HG02852 (cell line): ENCODE data around the gene KIF1A.
"Not testable (repeated sequence)": the region's sequence is repeated elsewhere in the genome, so short reads cannot be mapped to it uniquely, and the experiment has no call there.

Experiments
- ATAC-seq: cut with Tn5 transposase; IDR thresholded peaks from one replicate; pipeline ENCODE4 v1.9.1; 2021; ENCODE audit warnings: mild to moderate bottlenecking, moderate library complexity; ENCODE audit not compliant: unreplicated experiment

Gene KIF1A

DNA sequence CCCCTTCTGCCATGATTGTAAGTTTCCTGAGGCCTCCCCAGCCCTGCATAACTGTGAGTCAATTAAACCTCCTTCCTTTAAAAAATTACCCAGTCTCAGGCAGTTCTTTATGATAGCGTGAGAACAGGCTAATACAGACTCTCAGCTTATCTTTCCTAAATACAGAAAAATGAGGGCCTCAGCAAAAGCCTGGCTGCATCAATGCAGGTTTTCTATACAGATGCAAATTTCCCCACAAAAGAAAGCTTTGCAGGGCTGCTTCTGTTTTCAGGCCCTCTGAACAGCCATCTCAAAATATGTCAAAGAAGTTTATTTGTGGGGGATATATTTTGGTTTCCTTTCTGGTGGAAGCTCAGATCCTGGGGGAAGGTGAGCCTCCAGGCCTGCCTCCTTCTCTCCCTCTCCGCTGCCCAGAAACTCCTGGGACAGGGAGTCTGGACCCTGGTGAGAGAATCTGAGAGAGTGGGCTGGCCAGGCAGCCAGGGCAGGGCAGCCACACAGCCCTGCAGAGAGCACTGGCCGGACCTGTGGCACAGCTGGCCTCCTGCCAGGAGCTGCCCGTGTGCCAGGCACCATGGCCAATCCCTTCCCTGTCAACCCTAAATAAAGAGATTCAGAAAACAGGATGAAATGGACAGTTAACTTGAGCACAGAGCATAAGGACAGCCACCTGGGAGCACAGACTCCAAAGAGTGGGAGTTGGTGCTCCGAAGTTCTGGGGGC, 27.0 kb upstream of the KIF1A start:
- no peak for ATAC-seq

DNA sequence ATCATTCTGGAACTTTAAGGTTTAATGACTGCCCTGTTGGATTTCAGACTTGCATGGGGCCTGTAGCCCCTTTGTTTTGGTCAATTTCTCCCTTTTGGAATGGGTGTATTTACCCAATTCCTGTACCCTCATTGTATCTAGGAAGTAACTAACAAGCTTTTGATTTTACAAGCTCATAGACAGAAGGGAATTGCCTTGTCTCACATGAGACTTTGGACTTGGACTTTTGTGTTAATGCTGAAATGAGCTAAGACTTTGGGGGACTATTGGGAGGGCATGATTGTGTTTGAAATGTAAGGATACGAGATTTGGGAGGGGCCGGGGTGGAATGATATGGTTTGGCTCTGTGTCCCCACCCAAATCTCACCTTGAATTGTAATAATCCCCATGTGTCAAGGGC, 26.3 kb upstream of the KIF1A start:
- not testable (repeated sequence) for ATAC-seq

DNA sequence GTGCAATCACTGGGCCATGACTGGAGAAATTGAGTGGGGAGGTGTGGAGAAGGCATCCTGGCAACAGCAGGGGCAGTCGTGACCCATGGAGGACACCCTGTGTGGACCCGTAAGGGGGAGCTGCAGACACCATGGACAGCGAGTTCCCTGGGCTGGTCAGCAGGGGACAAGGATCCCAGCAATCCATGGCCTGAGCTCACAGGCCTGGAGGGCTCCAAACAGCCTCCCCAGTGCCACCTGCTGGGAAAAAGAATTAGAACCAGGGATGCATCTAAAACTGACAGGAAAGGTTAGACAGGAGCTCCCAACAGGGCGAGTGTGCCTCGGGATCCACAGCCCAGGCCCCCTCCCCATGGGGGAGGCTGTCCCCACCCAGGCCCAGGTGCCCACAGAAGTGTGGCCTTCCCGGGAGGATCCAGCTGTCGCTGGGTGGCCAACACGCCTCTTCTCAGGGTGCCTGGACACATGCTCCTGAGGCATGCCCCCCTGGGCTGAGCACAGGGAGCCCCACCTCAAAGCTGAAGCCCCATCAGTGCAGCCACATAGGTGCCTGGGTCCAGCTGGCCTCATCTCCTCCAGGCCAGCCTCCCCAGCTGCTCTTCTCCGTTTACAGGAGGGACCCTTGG, 20.5 kb upstream of the KIF1A start:
- ATAC-seq = no peak

DNA sequence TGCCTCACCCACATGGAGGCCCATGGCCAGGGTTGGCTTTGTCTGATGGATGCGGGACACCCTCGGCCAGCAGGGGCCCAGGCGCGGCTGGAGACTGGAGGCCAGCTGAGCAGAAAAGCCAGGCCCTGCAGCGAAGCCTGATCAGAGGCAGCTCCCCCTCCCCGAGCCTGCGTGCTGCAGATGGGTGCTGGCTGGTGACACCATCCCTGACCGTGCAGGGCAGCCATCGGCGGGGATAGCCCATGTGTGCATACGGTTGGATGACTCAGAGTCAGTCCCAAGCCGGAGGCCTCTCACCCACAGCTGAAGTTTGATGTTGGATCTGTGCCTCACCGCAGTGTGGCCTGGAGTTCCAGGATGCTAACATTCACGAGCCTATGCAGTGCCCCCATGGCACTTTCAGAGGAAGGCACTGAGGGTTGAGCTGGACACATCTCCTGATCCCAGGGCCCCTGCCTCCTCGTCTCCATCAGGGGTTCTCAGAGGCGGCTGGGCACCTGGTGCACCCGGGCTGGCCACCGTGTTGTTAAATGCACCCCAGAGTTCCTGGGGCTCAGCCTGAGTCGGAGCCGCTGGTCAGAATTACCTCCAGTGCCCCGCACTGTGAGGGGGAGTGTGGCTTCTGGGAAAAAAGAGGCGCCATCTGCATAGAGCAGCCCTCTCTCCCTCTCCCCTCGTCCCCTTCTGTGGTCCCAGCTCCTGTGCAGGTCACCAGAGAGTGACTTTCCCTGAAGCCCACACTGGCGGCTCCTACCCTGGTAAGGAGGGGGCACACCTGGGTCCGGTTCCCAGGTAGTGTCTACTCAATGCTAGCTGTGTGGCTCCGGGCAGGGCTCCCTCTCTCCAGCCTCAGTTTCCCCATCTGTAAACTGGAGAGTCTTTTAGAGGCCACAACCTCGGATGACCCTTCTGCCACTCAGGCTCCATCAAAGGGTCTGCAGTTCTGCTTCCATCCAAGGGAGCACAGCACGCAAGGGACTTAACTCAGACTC, 19.4 kb upstream of the KIF1A start:
- ATAC-seq = no peak

DNA sequence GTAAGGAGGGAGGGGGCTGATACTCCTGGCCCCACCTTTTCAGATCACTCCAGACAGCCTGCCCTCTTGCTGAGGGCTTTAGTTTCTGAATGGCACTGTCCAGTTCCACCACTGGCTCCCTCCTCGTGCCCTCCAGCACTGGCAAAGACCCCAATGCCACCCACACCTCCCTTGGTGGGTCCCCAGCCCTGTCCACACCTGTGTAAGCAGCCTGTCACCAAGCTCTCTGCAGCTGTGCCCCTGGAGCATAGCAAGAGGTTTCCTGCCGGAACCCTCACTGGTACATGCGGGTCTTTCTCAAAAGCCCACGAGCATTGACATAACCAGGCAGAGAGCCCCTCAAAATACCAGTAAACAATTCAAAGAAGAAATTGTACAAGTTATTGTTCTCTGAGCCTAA, 17.6 kb upstream of the KIF1A start:
- ATAC-seq = no peak

DNA sequence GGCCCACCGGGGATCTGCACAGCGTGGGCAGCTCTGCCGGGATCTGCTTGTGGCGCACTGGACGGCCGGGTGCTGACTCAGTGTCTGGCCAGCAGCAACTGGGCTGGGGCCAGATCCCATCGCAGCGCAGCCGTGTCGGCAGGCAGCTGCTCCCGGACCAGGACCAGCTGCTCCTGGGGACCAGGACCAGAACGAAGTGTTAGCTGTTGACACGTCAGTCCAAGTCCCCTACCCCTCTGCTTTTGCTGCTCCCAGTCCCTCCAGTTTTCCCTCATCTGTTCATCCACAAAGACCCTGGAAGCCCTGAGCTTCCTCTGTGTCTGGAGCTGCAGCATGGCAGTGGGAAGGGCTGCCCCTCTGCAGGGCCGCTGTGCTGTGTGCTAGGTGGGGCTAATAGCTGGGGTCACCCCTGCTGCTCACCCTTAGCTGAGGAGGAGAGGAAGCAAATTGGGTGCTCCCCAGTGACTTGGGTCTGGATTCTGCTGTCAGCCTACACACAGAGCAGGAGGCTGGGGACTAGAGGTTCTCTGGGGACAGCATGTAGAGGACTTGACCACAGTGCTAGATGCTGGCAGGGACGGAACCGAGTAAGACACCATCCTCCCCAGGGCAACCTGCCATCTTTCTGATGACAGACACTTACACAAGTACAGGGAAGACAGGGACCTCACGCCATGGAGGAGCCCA, 16.9 kb upstream of the KIF1A start:
- no peak for ATAC-seq

DNA sequence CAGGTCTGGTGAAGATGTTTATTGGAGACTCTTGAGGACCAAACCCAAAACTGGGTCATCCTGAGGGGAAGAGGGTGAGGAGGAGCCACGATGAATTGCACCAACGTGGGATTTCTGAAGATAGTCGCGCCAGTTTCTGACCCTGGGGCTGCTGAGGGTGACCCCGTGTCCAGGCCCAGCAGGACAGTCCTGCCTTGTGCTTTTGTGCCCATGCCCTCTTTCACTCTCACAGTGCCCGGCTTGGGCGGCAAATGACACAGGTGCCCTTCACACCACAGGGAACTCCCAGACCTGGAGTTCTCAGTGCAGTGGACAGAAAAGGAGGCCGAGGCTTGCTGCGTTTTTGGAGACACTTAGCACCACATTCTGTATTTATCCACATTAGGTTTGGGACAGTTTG, 15.5 kb upstream of the KIF1A start:
- no peak for ATAC-seq

DNA sequence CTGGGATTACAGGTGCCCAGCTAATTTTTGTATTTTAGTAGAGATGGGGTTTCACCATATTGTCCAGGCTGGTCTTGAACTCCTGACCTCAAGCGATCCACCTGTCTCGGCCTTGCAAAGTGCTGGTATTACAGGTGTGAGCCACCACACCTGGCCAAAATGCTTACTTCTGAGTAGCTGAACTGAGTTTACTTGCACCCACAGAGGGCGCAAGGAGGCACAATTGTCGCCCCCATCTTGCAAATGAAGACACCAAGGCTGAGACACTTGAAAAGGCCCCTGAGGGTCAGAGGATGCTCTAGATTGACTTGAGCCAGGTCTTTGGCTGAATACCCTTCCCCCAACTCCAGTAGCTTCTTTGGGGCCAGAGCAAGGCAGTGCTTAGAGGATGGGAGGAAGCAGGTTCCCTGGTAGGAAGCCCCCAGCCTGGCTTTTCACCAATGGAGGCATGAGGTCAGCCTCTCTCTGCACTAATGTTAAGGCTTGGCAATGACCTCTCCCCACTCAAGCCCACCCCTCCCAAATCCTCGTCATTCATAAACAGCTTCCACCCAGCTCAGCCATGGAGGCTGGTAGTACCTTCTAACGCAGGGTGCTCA, 14.5 kb upstream of the KIF1A start:
- ATAC-seq = no peak

DNA sequence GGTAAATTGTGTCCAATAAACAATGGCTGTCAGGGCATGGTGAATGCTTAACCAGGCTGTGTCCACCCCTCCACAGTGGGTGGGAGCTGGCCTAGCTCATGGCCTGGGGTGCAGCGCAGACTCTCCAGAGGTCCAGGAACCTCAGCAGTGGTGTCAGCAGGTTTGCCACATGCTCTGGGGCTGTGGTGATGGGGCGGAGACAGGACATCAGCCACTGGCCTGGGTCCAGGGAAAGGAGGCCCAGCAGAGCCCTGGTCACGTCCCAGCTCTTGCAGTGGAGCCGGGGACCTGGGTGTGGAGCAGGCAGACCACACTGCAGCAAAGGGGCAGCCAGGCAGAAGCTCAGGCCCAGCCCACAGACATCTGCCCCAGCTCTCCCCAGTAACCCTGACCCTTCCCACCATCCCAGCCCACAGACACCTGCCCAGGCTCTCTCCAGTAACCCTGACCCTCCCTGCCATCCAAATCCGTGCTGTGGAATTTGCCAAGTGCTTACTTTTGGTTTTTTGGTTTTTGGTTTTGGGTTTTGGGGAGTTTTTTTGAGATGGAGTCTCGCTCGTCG, 13.8 kb upstream of the KIF1A start:
- no peak for ATAC-seq

DNA sequence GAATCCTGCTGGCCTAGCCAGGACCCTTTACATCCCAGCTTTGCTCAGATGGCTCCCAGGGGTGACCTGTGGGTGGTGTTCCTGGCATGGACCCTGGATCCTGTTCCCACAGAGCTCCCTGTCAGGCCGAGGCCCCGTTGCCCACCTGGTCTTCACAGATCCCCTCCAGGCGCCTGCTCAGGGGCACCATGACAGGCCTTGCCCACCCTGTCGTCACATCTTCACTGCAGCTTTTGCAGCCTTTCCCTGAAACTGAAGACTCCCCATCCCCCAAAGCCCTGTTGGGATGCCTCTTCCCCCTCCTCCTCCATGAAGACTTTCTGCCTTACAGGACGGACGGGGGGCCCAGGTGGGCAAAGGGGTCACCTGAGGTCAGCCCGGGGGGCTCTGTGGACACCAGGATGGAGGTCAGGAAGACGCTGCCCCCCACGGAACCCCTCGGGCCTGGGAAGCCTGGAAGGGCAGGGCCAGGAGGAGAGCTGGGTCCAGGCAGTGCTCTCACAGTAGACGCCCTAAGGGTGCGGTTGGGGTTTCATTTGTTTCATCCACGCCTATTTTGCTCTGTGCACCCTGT, 13.0 kb upstream of the KIF1A start:
- no peak for ATAC-seq

DNA sequence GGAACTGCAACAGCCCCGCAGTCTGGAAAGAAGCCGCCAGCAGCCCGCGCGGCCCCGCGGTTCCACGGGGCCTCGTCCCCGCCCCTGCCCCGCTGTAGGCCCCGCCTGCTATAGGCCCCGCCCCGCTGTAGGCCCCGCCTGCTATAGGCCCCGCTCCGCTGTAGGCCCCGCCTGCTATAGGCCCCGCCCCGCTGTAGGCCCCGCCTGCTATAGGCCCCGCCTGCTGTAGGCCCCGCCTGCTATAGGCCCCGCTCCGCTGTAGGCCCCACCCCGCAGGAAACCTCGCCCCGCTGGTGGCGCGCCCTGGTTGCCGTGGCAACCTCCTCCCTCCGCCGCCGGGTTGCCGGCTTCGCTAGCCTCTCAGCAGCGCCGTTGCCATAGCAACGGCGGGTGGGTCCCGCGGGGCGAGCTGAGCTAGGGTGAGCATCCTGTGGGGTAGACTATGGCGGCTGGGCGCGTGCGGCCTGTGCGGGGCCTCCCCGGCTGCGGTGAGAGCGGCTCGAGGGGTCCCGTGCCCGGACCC, 12.2 kb upstream of the KIF1A start:
- ATAC-seq = peak; percentile 77

DNA sequence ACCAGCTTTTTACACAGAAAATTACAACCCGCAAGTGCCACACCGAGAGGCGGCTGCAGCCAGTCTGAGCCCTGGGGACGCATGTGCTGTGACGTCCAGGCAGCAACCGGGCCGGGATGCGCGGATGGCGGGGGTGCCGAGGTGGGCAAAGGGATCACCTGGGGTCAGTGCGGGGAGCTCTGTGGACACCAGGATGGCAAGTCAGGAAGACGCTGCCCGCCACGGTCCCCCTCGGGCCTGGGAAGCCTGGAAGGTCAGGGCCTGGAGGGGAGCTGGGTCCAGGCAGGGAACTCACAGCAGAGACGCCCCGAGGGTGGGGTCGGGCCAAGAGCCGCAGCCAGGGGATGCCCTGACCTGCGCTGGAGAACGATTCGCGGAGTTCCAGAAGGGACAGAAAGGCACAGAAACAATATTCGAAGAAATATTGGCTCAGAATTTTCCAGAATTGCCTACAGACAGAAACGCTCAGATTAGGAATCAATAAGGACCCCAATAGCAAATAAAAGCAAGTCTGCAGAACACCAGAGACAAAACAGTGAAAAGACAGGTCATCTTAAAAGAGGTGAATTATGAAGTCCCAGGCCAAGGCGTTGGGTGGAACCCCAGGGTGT, 11.7 kb upstream of the KIF1A start:
- ATAC-seq = no peak

DNA sequence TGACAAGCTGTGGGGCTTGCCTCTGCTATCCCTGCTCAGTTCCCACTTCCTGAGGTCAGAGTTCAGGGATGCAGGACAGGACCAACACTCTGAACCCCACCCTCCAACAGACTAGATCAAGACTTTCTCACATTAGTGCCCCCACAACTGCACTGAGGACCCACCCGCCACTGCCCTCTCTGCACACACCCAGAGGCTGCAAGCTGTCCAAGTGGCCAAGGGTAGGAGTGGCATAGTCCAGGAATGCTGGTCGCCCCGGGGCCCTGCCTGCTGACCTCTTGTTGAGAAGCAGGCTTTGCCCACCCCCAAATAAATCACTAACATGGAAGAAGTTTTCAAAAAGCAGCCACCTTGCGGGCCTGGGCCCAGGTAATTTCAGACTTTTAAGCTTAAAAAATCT, 5.5 kb upstream of the KIF1A start:
- no peak for ATAC-seq

DNA sequence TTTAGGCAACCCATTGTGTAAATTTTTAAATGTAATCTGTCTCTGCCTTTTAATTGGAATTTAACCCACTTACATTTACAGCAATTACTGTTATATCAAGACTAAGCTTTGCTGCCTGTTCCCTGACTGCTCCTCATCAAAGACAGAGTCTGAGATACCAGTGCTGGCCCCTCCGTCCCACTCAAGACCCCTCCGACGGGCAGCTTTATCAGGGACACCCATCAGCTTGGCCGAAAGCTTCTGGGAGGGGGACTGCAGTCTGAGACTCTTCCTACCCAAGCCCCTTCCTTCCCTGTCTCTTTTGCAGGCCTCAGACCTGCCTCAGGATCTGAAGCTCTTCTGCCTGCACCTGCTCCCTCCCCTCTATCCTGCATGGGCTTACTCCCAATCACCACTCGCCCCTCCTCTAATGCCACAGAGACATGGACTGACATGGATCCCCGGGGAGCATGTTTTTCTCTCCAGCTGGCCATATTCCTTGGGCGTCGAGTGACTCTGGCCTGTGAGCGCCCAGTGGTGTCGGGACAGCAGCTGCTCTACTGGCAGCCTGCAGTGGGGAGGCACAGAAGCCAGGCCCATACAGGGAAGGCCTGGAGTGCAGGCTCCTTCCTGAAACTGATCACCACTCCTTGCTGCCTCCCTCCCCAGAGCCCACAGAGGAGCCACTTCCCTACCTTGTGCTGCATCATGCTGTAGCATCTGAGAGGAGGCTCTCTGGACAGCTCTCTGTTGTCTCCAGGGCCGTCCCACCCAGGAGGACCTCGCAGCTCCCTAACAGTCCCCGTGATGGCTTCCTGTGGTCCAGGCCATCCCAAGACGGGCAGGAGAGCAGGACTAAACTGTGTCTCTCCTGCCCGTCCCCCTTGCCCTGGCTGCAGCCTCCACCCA, 3.7 kb upstream of the KIF1A start:
- ATAC-seq = no peak

DNA sequence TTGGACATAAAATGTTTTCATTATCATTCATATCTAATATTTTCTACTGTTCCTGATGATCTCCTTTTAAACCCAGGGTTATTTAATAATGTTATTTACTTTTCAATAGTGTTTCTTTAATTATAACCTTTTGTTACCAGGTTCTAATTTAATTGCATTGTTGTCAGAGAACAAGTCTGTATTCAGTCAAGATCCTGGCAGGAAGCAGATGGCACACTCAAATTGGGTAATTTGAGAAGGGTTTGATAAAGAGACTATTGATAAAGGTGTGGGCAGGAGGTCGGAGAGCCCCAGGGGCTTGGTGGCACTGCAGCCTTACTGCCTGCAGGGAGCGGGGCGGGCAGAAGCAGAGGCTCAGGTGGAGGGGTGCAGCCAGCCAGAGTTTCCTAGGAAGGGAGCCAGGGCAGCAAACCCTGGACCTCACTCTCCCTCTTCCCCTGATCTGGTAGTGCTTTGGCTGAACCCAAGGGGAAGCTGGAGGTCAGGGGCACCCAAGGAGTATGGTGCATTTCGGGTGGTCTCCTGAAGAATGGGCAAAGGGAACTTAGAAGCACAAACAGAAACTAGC, 2.3 kb upstream of the KIF1A start:
- no peak for ATAC-seq

DNA sequence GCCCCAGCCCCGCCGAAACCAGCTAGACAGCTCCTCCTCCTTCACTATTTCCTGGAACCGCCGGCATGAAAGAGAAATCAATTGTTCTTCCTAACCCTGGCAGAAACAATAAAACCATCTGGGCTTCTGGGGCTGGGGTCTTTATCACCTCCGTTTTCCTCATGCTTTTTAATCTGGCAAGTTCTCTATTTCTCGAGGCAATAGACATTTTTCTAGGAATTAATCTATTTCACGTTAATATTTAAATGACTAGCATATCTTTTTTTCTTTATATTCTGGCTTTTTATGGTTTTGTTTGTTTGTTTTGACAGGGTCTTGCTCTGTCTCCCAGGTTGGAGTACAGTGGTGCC, 1.4 kb upstream of the KIF1A start:
- no peak for ATAC-seq

DNA sequence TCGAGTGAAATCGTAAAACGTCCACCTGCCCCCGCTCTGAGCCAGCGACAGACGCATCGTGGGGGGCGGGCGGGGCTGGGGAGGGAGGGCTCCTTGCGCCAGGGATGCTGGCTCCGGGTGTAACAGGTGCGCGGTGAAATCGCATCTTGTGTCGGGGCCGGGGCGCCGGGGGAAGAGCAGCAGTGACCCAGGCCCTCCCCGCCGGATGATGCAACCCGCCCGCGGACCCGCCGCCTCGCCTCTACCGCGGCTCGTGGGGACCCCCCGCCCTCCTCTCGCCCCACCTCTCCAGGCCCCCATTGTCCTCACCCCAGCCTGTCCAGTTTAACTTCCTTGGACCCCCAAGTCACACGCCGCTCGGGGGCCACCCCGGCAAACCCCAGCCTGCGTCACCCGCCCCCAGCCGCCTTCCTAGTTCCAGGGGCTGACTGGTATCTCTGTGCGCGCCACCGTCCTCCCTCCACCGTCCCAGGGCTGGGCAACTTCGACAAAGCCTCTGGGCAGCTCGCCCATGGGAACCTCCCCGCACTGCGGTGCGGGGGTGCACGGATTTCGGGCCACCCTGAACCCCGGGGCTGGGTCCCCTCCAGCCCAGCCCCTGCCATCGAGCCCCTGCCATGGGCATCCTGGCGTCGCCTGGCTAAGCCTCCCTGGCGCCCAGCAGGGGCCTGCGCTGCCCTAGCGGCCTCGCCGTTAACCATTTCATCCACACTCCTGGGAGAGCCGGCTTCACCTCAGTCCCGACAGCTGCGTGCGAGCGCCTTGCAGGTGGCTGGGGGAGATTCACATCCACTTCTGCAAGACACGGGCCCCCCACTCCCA, 799 bp upstream of the KIF1A start:
- ATAC-seq = no peak
